Heart left ventricle (tissue), 13 donors: ENCODE results near the gene HIPK4.

Experiments
- POLR2A ChIP-seq, 2 donors: fragments of 450-650 bp; IDR thresholded peaks; one replicate each; pipeline ENCODE4 v1.6.1; 2017; ENCODE audit warnings: antibody characterized with exemption in 2 of 2, mild to moderate bottlenecking in 2 of 2, moderate library complexity in 2 of 2
- TF ChIP-seq, protein P1 (sequence below), 12 donors: fragments of 200-600 bp; sonication (generic) in 4 of 12; IDR thresholded peaks; one replicate each; pipeline versions ENCODE4 v1.5.0 to v1.8.0; 2018 to 2022; ENCODE audit warnings: antibody characterized with exemption in 12 of 12, mild to moderate bottlenecking in 5 of 12
- donor health status: ischemic (EF 13 %, LVEDD 7.1; RV severe dilation, severe dysfunction).
- donor health status: DM: no; HTN: yes; CAD: no.
- donor health status: DM: no; HTN: no; CAD: no.
- donor health status: ischemic (EF 25% LVEDD 6.9; RV normal size, moderate dysfunction).
- donor health status: ischemic (EF 25% LVEDD 5.7; RV mildly dilated, moderate dysfunction).
- donor health status: ischemic (EF 35%, LVEDD 5.7; RV mildly dilated, moderate dysfunction).
- donor health status: nonischemic (EF 11% LVEDD 7.7; RV severe dilation, severe dysfunction).
- donor health status: DM: yes; HTN: yes; CAD: no.
- donor health status: PGD.
- donor health status: ischemic (EF 29% LVEDD 5.4; RV normal size, mild dysfunction).
- donor health status: nonischemic (EF 23%, LVEDD 6.1; RV moderate dilation, normal function).

DNA sequence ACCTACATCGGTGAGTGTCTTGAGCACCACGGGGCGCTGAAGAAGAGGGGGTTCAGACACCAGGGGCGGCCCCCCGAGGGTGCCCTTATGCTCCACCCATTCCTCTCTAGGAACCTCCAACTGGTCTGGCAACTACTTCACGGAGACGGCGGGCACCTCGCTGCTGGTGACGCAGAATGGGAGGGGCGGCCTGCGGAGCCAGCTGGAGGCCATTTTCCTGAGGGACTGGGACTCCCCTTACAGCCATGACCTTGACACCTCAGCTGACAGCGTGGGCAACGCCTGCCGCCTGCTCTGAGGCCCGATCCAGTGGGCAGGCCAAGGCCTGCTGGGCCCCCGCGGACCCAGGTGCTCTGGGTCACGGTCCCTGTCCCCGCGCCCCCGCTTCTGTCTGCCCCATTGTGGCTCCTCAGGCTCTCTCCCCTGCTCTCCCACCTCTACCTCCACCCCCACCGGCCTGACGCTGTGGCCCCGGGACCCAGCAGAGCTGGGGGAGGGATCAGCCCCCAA, 12.1 kb downstream of the HIPK4 start:
- TF ChIP-seq, protein P1, sequence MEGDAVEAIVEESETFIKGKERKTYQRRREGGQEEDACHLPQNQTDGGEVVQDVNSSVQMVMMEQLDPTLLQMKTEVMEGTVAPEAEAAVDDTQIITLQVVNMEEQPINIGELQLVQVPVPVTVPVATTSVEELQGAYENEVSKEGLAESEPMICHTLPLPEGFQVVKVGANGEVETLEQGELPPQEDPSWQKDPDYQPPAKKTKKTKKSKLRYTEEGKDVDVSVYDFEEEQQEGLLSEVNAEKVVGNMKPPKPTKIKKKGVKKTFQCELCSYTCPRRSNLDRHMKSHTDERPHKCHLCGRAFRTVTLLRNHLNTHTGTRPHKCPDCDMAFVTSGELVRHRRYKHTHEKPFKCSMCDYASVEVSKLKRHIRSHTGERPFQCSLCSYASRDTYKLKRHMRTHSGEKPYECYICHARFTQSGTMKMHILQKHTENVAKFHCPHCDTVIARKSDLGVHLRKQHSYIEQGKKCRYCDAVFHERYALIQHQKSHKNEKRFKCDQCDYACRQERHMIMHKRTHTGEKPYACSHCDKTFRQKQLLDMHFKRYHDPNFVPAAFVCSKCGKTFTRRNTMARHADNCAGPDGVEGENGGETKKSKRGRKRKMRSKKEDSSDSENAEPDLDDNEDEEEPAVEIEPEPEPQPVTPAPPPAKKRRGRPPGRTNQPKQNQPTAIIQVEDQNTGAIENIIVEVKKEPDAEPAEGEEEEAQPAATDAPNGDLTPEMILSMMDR (IDR thresholded peaks at IDR 0.05) = no peak
- no peak for TF ChIP-seq POLR2A (IDR thresholded peaks at IDR 0.05)
